Right cardiac atrium (tissue), 5 donors: ENCODE measurements around the gene SLC6A16. TPM values are rescaled to one million over a fixed set of nuclear protein-coding genes. Genes with fewer than 3 reads are reported as not detected.
"Not testable (repeated sequence)": the region's sequence is repeated elsewhere in the genome, so short reads cannot be mapped to it uniquely, and the experiment has no call there.

Experiments
- ATAC-seq, 2 donors: fragments of 200-7000 bp; cut with Tn5 transposase; one replicate each; pipeline versions ENCODE4 v1.8.0 to v1.9.1; 2020; ENCODE audit warnings: moderate library complexity in 2 of 2, mild to moderate bottlenecking in 1 of 2
- DNase-seq, 3 donors: peaks; one replicate each; pipeline ENCODE4 v3.0.0-alpha.2; 2020
- H3K27ac ChIP-seq: one replicate; pipeline ENCODE4 v1.5.1; 2013; ENCODE audit warnings: mild to moderate bottlenecking, low read length, control low read depth, moderate library complexity
- H3K27me3 ChIP-seq: one replicate; pipeline ENCODE4 v1.6.1; 2013; ENCODE audit not compliant: control insufficient read depth, insufficient read depth
- H3K4me1 ChIP-seq: one replicate; pipeline ENCODE4 v1.6.1; 2013; ENCODE audit warnings: low read length; ENCODE audit not compliant: control insufficient read depth, insufficient read depth
- H3K4me3 ChIP-seq: one replicate; pipeline ENCODE4 v1.5.1; 2013; ENCODE audit warnings: low read length, control low read depth
- H3K9me3 ChIP-seq: one replicate; pipeline ENCODE4 v1.6.1; 2013; ENCODE audit warnings: low read length; ENCODE audit not compliant: control insufficient read depth
- WGBS: extraction: QIAGEN DNeasy Blood & Tissue Kit; methylation state at CpG from one replicate; pipeline ENCODE4 v1.1.7; 2013; 5-methylcytosine and 5-hydroxymethylcytosine counted together
- intact Hi-C, 4 donors: fragments of 100-400 bp; cut with DNase I; formaldehyde crosslinking; loops; one replicate each; pipeline versions ENCODE4 v1.11.0 to v1.14.0; 2022 to 2023
- long read RNA-seq, 4 donors: library from polyadenylated mRNA; unstranded; transcript quantifications; one replicate each; pipeline ENCODE4 v2.0.0, GENCODE V29; 2020 to 2021
- polyA plus RNA-seq: library from polyadenylated mRNA; stranded (reverse); fragments of 200-250 nt; gene quantifications from one replicate; pipeline ENCODE4 v1.2.3, GENCODE V29; 2013
- total RNA-seq, 4 donors: library from RNA; stranded (reverse); fragmentation: NEBNext Ultra II Directional; extraction: Animal tissue kit (Norgen Biotek cat#: 25700); gene quantifications; one replicate each; pipeline ENCODE4 v1.2.1, GENCODE V29; 2021
- donor health status: healthy with polysubstance abuse.
- donor health status: DM: no; HTN: yes; CAD: no.
- donor health status: DM: no; HTN: no; CAD: no.
- donor health status: DM: no; HTN: yes; CAD: no; lungs with severe emphysema.
- donor health status: DM: yes; HTN: yes; CAD: no.

Gene SLC6A16
- total RNA-seq: 1 to 10 TPM; 1.3 to 2.1 (median 1.9) TPM
- 1.2 TPM for polyA plus RNA-seq
- long read RNA-seq, donor 1, partial matches to known transcripts: 1 of 1 reads
- long read RNA-seq, donor 1, other reads (novel, unspliced or antisense): 0 of 1 reads
- long read RNA-seq, donor 2: 0 reads
- long read RNA-seq, donor 3, partial matches to known transcripts: 0 of 1 reads
- long read RNA-seq, donor 3, other reads (novel, unspliced or antisense): 1 of 1 reads
- long read RNA-seq, donor 4, partial matches to known transcripts: 0 of 1 reads
- long read RNA-seq, donor 4, other reads (novel, unspliced or antisense): 1 of 1 reads

GRCh38 chr19:49324801-49325576 lies at the start of gene SLC6A16:
Gene SLC6A16, minus strand, starts transcription at chr19:49325191. Its CDS starts 13,844 bp downstream, at chr19:49311347.
- ATAC-seq: peak in 1 of 2 donors; percentile 20

GRCh38 chr19:49373174-49373573 lies 48.2 kb upstream of the SLC6A16 start:
- H3K4me1 ChIP-seq, H3K4me3 ChIP-seq, H3K27me3 ChIP-seq, DNase-seq, H3K9me3 ChIP-seq, H3K27ac ChIP-seq, ATAC-seq, intact Hi-C loops: not testable (repeated sequence)
- 78% methylated on average over 3 of the region's 3 CpGs for WGBS

More at GRCh38 chr19:49324801-49325576, at the start of gene SLC6A16:
- intact Hi-C loops: no loop called here
- Histone ChIP-seq H3K4me3 (no peak within 1 kb of the TSS), H3K27ac (no peak within 1 kb of the TSS), H3K27me3 (no peaks in the 10 kb centered on the region), H3K9me3 (no peaks in the 10 kb centered on the region), H3K4me1 (no peaks in the 10 kb centered on the region)
- 94% methylated on average over 38 of the region's 38 CpGs for WGBS
- DNase-seq: no peak

DNA sequence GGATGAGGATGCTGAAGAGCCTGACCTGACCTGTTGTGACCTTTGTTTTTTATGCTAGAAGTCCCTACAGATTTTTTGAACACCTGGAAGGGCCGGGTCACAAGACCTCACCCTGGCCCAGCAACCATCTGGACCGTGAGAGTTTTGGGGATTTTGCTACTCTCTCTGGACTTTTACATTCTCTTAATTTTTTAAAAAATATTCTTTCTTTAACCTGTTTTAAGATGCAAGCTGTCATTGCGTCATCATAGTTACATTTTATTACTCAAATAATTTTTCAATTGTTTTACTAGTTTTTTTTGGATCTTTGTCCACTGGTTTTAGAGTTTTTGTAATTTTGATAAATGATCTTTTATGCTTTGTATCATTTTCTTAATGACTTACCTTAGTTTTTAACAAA lies 46.2 kb upstream of the SLC6A16 start:
- 72% methylated on average over 3 of the region's 3 CpGs for WGBS
- intact Hi-C loops: no loop called here
- no peak for ATAC-seq

DNA sequence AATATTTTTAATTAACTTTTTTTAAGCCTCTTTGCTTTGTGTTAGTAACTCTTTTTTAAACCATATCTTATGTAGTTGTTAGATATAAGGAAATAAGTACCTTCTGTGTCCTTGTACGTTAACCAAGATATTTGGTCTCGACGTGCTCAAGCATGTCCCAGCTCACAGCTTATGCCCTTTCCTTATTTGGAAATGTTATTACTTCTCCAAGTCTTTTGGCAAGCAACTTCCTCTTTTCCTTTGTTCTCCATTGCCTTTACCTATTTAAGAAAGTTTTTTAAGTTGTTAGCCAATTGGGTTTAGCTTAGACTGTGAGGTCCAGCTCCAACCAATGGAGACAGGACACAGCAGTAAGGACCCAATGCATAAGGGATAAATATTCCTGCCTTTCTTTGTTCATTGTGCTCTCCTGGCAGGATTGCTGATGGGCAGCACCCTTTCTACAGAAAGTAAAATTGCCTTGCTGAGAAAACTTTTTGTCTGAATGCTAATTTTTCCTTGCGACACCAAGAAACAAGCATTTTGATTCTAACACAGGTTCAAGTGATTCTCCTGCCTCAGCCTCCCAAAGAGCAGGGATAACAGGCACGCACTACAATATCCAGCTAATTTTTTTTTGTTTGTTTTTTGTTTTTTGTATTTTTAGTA lies 43.8 kb upstream of the SLC6A16 start:
- no peaks in the 10 kb centered on the region for H3K27me3 ChIP-seq
- no peak for DNase-seq
- ATAC-seq: no peak
- no peak overlapping the region for H3K4me3 ChIP-seq
- intact Hi-C loops: loop anchor here in 1 of 4 donors (10.0 kb wide), 1 partner anchor 76 kb away; the partner anchor contains the start of gene SLC17A7
- 83% methylated on average over 5 of the region's 5 CpGs for WGBS
- H3K4me1 ChIP-seq: no peaks in the 10 kb centered on the region
- H3K9me3 ChIP-seq: peaks cover 3% of the 10 kb centered on the region
- H3K27ac ChIP-seq: no peak overlapping the region

More for the DNA sequence above, 46.2 kb upstream of the SLC6A16 start:
- DNase-seq: no peak
- Histone ChIP-seq H3K27me3 (no peaks in the 10 kb centered on the region), H3K27ac (no peak overlapping the region), H3K4me3 (no peak overlapping the region), H3K9me3 (peaks cover 3% of the 10 kb centered on the region), H3K4me1 (no peaks in the 10 kb centered on the region)

GRCh38 chr19:49366110-49366509 lies 41.1 kb upstream of the SLC6A16 start:
- Histone ChIP-seq H3K27me3 (no peaks in the 10 kb centered on the region), H3K4me1 (no peaks in the 10 kb centered on the region), H3K9me3 (peaks cover 3% of the 10 kb centered on the region), H3K27ac (no peak overlapping the region), H3K4me3 (no peak overlapping the region)
- DNase-seq: no peak
- intact Hi-C loops: loop anchor here in 1 of 4 donors (10.0 kb wide), 1 partner anchor 79 kb away; the partner anchor contains the start of gene SLC17A7
- no peak for ATAC-seq

GRCh38 chr19:49364083-49364737 lies 39.2 kb upstream of the SLC6A16 start:
- H3K27ac ChIP-seq: no peak overlapping the region
- no peaks in the 10 kb centered on the region for H3K9me3 ChIP-seq
- 75% methylated on average over 27 of the region's 27 CpGs for WGBS
- H3K4me3 ChIP-seq: peak overlapping the region; percentile 38
- no peaks in the 10 kb centered on the region for H3K4me1 ChIP-seq
- DNase-seq (peak in 2 of 3 donors; percentile 38 to 69), ATAC-seq (no peak)
- H3K27me3 ChIP-seq: no peaks in the 10 kb centered on the region
- intact Hi-C loops: loop anchor here in 1 of 4 donors (10.0 kb wide), 1 partner anchor 81 kb away; the partner anchor contains the start of gene SLC17A7

- Histone ChIP-seq H3K27ac (peak within 1 kb of the TSS; percentile 90), H3K4me3 (peak within 1 kb of the TSS; percentile 78), H3K4me1 (no peaks in the 10 kb centered on the region), H3K9me3 (no peaks in the 10 kb centered on the region), H3K27me3 (no peaks in the 10 kb centered on the region)
- ATAC-seq (peak; percentile 92), DNase-seq (peak; percentile 100)
- intact Hi-C loops: loop anchor here in 1 of 4 donors (10.0 kb wide), 1 partner anchor 81 kb away; the partner anchor contains the start of gene SLC17A7
- WGBS: 1% methylated on average over 46 of the region's 46 CpGs
Measured at GRCh38 chr19:49363268-49364082, 38.5 kb upstream of the SLC6A16 start, which contains the start of gene DKKL1. Gene DKKL1, plus strand, starts transcription at chr19:49363877. Its CDS starts 122 bp downstream, at chr19:49363999.

- Histone ChIP-seq H3K27me3 (no peaks in the 10 kb centered on the region), H3K27ac (peak overlapping the region; percentile 90), H3K9me3 (no peaks in the 10 kb centered on the region), H3K4me1 (no peaks in the 10 kb centered on the region), H3K4me3 (peak overlapping the region; percentile 78)
- intact Hi-C loops: loop anchor here in 1 of 4 donors (10.0 kb wide), 1 partner anchor 82 kb away; the partner anchor contains the start of gene SLC17A7
- WGBS: under 1% methylated on average over 14 of the region's 14 CpGs
- ATAC-seq (peak; percentile 2 to 5), DNase-seq (peak; percentile 68 to 85 (median 83))
Measured at GRCh38 chr19:49362929-49363267, 37.9 kb upstream of the SLC6A16 start.

DNA sequence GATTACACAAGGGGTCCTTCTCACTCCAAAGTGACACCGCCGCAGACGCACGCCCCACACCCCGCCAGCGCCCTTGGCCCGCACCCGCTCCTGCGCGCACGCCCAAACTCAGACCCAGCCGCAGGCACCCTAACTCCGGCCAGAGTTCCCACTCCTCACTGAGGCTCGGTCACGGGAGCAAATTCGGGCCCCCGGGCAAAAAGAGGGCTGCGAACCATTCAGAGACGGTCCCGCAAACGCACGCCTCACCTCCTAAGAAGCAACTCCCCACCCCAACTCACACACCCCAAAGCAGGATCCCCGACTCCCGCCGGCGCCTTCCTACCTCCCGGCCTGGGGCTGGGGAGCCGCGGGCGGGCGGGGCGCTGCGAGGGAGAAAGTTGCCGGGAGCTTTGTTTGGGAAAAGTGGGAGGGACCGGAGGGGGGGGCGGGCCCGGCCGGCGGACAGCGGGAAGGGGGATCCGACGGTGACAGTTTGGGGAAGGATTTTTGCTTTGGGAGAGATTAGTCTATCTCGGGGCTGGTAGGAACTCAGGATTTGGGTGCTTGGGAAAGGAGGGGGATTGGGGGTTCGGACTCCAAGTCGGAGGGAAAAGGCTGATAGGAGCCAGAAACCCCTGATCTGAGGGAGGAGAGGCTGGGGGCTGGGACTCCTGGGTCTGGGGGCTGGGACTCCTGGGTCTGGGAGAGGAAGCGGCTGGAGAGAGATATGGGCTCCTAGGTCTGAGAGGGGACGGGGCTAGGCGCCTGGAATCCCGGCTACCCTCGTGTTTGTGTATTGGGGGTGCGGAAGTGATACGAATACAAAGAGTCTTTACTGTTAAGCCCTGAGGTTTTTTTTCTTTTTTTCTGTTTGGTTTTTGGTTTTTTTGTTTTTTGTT lies 37.3 kb upstream of the SLC6A16 start, which contains the start of gene TEAD2:
Gene TEAD2 (minus strand): TSS at position 369 of the 881 bp plus-strand sequence. CDS start 2,341 bp downstream, outside the sequence.
- no peaks in the 10 kb centered on the region for H3K27me3 ChIP-seq
- ATAC-seq: peak; percentile 65 to 68
- H3K9me3 ChIP-seq: no peaks in the 10 kb centered on the region
- intact Hi-C loops: loop anchor here in 1 of 4 donors (10.0 kb wide), 1 partner anchor 83 kb away; the partner anchor contains the start of gene SLC17A7
- peak within 1 kb of the TSS; percentile 93 for H3K27ac ChIP-seq
- peak; percentile 82 to 93 (median 93) for DNase-seq
- H3K4me3 ChIP-seq: peak within 1 kb of the TSS; percentile 78
- under 1% methylated on average over 52 of the region's 52 CpGs for WGBS
- no peaks in the 10 kb centered on the region for H3K4me1 ChIP-seq
